Esophagus squamous epithelium (tissue), 4 donors: ENCODE results near the gene SHMT1.

Experiments used
- CTCF ChIP-seq, 6 experiments: fragments of 450-650 bp in 4 of 6; fragments of 200-600 bp in 2 of 6; sonication (generic) in 2 of 6; IDR thresholded peaks; one replicate each; pipeline ENCODE4 v1.5.1; 2016 to 2019; ENCODE audit warnings: antibody characterized with exemption in 6 of 6, mild to moderate bottlenecking in 4 of 6, moderate library complexity in 4 of 6
- POLR2A ChIP-seq, 4 donors: fragments of 450-650 bp; IDR thresholded peaks; one replicate each; pipeline ENCODE4 v1.6.1; 2017; ENCODE audit warnings: antibody characterized with exemption in 4 of 4, mild to moderate bottlenecking in 4 of 4, moderate library complexity in 3 of 4

- TF ChIP-seq CTCF (IDR thresholded peaks at IDR 0.05) (no peak), POLR2A (IDR thresholded peaks at IDR 0.05) (no peak)
These were observed 19.3 kb downstream of the SHMT1 start for GRCh38 chr17:18344021-18344420.
